Measurements from ENCODE around the gene HEBP2. TPM values are rescaled to one million over a fixed set of nuclear protein-coding genes. Genes with fewer than 3 reads are reported as not detected.

The HEBP2 gene
- total RNA-seq, 1 donor from 2014 or later: 42.5 TPM

GRCh38 chr6:138387577-138388368 lies 16.2 kb upstream of the HEBP2 start:
- no peak for TF ChIP-seq CTCF (IDR thresholded peaks at IDR 0.05)
- no peak overlapping the region for H3K27ac Mint-ChIP-seq (ENCODE audit: unreplicated experiment)
- peaks cover 6% of the 10 kb centered on the region for H3K27me3 Mint-ChIP-seq (ENCODE audit: low read depth)
- DNase-seq (ENCODE audit: low spot score): no peak
- no peaks in the 10 kb centered on the region for H3K4me1 Mint-ChIP-seq (ENCODE audit: low read depth)
- H3K4me3 Mint-ChIP-seq (ENCODE audit: unreplicated experiment): no peak overlapping the region
- H3K9me3 Mint-ChIP-seq (ENCODE audit: low read depth): no peaks in the 10 kb centered on the region
- H3K36me3 Mint-ChIP-seq (ENCODE audit: low read depth): no peaks in the 10 kb centered on the region

GRCh38 chr6:138389551-138389950 lies 14.5 kb upstream of the HEBP2 start:
- no peaks in the 10 kb centered on the region for H3K9me3 Mint-ChIP-seq (ENCODE audit: low read depth)
- H3K4me3 Mint-ChIP-seq (ENCODE audit: unreplicated experiment): no peak overlapping the region
- no peaks in the 10 kb centered on the region for H3K4me1 Mint-ChIP-seq (ENCODE audit: low read depth)
- peaks cover 6% of the 10 kb centered on the region for H3K27me3 Mint-ChIP-seq (ENCODE audit: low read depth)
- no peak for DNase-seq (ENCODE audit: low spot score)
- no peaks in the 10 kb centered on the region for H3K36me3 Mint-ChIP-seq (ENCODE audit: low read depth)
- no peak overlapping the region for H3K27ac Mint-ChIP-seq (ENCODE audit: unreplicated experiment)
- no peak for TF ChIP-seq CTCF (IDR thresholded peaks at IDR 0.05)

DNA sequence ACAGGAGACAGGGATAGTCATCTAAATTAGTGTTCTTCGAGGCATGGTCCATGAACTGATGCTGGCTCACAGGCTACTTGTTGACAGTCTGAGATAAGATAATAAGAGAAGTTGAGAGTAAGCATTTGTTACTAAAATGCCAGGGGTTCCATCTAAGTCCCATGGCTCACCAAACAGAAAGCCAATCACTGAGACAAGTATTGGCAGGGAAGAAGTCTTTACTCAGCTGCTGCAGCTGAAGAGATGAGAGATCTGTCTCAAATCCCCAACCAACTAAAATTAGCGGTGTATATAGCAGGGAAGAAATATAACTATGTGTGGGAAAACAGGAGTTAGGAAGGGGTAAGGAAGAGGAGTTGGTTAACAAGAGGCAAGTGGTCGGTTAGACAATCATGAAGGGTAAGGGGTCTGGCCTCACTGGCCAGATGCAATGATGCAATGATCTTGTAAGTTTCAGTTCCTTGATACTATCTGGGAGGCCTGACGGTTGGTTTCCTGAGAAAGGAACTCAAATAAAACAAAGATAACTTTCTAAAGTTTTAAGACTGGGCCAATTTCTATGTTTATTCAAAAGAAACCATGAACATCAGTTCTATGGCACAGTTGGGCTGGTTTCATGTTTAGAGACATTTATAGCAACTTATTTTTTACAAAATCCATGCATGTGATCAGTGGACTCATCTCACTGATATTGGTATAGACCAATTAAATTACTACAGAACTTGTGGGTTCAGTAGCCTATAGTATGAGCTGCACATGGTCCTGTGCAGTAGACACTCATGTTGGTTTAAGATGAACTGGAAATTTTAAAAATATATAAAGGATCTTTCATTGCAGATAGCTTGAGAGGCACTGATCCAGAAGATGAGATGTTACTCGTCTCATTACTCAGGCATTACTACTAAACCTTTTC lies 9.9 kb upstream of the HEBP2 start:
- Mint-ChIP-seq H3K4me1 (ENCODE audit: low read depth) (peaks cover 3% of the 10 kb centered on the region), H3K9me3 (ENCODE audit: low read depth) (no peaks in the 10 kb centered on the region), H3K36me3 (ENCODE audit: low read depth) (no peaks in the 10 kb centered on the region), H3K27me3 (ENCODE audit: low read depth) (no peaks in the 10 kb centered on the region), H3K27ac (ENCODE audit: unreplicated experiment) (no peak overlapping the region), H3K4me3 (ENCODE audit: unreplicated experiment) (no peak overlapping the region)
- no peak for TF ChIP-seq CTCF (IDR thresholded peaks at IDR 0.05)
- DNase-seq (ENCODE audit: low spot score): no peak

DNA sequence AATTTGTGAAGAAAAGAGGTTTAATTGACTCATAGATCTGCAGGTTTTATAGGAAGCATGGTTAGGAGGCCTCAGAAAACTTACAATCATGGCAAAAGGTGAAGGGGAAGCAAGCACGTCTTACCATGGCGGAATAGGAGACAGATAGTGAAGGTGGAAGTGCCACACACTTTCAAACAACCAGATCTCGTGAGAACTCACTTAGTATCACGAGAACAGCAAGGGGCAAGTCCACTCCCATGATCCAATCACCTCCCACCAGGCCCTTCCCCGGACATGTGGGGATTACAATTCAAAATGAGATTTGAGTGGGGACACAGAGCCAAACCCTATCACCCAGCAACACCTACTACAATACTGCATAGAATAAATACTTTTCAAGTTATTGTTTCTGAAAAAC lies 7.3 kb upstream of the HEBP2 start:
- Mint-ChIP-seq H3K27ac (ENCODE audit: unreplicated experiment) (no peak overlapping the region), H3K4me3 (ENCODE audit: unreplicated experiment) (no peak overlapping the region), H3K36me3 (ENCODE audit: low read depth) (no peaks in the 10 kb centered on the region), H3K9me3 (ENCODE audit: low read depth) (no peaks in the 10 kb centered on the region), H3K27me3 (ENCODE audit: low read depth) (no peaks in the 10 kb centered on the region), H3K4me1 (ENCODE audit: low read depth) (peaks cover 3% of the 10 kb centered on the region)
- no peak for DNase-seq (ENCODE audit: low spot score)
- no peak for TF ChIP-seq CTCF (IDR thresholded peaks at IDR 0.05)

Data from chondrocyte (in vitro differentiated cells).